Lung (tissue), 12 donors: ENCODE data around the gene PCSK5. TPM values are rescaled to one million over a fixed set of nuclear protein-coding genes. Genes with fewer than 3 reads are reported as not detected.

Source experiments
- ATAC-seq: fragments of 200-7000 bp; cut with Tn5 transposase; one replicate; pipeline ENCODE4 v1.9.1; 2020; ENCODE audit warnings: moderate number of reproducible peaks; ENCODE audit not compliant: insufficient read depth, low FRiP score
- DNase-seq, 3 donors: peaks; one replicate each; pipeline ENCODE4 v3.0.0-alpha.2; 2013 to 2017
- H3K27ac ChIP-seq, 2 donors: one replicate each; pipeline ENCODE4 v1.5.1; 2013; ENCODE audit warnings: mild to moderate bottlenecking in 2 of 2, moderate library complexity in 2 of 2, control low read depth in 1 of 2, inconsistent platforms in 1 of 2, low read depth in 1 of 2, low read length in 1 of 2
- H3K27me3 ChIP-seq, 3 donors: one replicate each; pipeline ENCODE4 v1.5.1; 2013; ENCODE audit warnings: low read length in 2 of 3; ENCODE audit not compliant: control insufficient read depth in 3 of 3, insufficient read depth in 3 of 3
- H3K36me3 ChIP-seq, 4 donors: one replicate each; pipeline ENCODE4 v1.5.1; 2013; ENCODE audit warnings: low read length in 4 of 4, mild to moderate bottlenecking in 1 of 4, moderate library complexity in 1 of 4; ENCODE audit not compliant: control insufficient read depth in 4 of 4, insufficient read depth in 4 of 4
- H3K4me1 ChIP-seq, 5 donors: one replicate each; pipeline ENCODE4 v1.5.1; 2013; ENCODE audit warnings: low read length in 5 of 5, mild to moderate bottlenecking in 2 of 5, moderate library complexity in 1 of 5; ENCODE audit not compliant: control insufficient read depth in 5 of 5, insufficient read depth in 5 of 5
- H3K4me3 ChIP-seq: one replicate; pipeline ENCODE4 v1.5.1; 2013; ENCODE audit warnings: mild to moderate bottlenecking, control low read depth, moderate library complexity
- H3K9ac ChIP-seq, 2 donors: one replicate each; pipeline ENCODE4 v1.5.1; 2013; ENCODE audit warnings: low read length in 2 of 2, control low read depth in 1 of 2; ENCODE audit not compliant: insufficient read depth in 1 of 2
- H3K9me3 ChIP-seq, 4 donors: one replicate each; pipeline ENCODE4 v1.5.1; 2013; ENCODE audit warnings: low read length in 3 of 4, mild to moderate bottlenecking in 1 of 4, moderate library complexity in 1 of 4; ENCODE audit not compliant: control insufficient read depth in 4 of 4, insufficient read depth in 3 of 4
- WGBS, 2 donors: extraction: QIAGEN DNeasy Blood & Tissue Kit; methylation state at CpG; one replicate each; pipeline ENCODE4 v1.1.7; 2013; 5-methylcytosine and 5-hydroxymethylcytosine counted together
- polyA plus RNA-seq, 2 donors: library from polyadenylated mRNA; stranded (reverse); fragments of 200-250 nt; gene quantifications; one replicate each; pipeline ENCODE4 v1.2.1, GENCODE V29; 2013
- total RNA-seq, 2 donors: library from RNA; depleted of rRNA in 1 of 2; stranded (reverse); fragments of >200 nt in 1 of 2; gene quantifications; one replicate each; pipeline ENCODE4 v1.2.1, GENCODE V29; 2014 to 2021
- TF ChIP-seq, protein P1 (sequence below): IDR thresholded peaks from 2 replicates; pipeline ENCODE4 v1.5.1; 2012; ENCODE audit warnings: mild to moderate bottlenecking; ENCODE audit errors: control extremely low read depth, extremely low read depth
- donor health status: control.
- donor health status: control.
- donor health status: Bipolar disorder and iron deficiency.
- donor health status: healthy.
- donor health status: DM: yes; HTN: yes; CAD: no.

The PCSK5 gene
- total and polyA plus RNA-seq, 4 donors: 1.9 to 28.2 (median 13.6) TPM

DNA sequence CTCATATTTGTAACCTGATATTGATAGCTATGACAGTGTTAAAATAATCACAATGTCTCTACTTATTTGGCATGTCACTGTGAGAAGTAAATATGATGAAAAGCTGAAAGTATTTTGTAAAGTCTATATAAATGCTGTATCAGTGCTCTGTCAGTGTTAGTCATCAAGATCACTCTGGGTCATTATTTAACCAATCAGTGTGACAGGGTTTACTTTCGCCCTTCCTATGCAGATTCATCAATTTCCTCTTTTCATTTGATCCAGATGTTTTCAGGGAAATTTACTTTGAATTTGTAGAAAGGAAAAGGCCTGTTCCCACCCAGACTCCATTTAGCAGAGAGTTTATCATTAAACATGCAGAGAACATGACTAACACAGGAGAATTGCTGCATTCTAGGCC, 9.9 kb upstream of the PCSK5 start:
- 72 to 89% methylated on average over 1 of the region's 1 CpG for WGBS, 2 donors
- Histone ChIP-seq H3K27ac (no peak overlapping the region), H3K9me3 (no peaks in the 10 kb centered on the region), H3K27me3 (no peaks in the 10 kb centered on the region), H3K4me1 (no peaks in the 10 kb centered on the region), H3K4me3 (no peak overlapping the region), H3K9ac (no peak overlapping the region), H3K36me3 (no peaks in the 10 kb centered on the region)
- DNase-seq (no peak), ATAC-seq (no peak)
- TF ChIP-seq, protein P1, sequence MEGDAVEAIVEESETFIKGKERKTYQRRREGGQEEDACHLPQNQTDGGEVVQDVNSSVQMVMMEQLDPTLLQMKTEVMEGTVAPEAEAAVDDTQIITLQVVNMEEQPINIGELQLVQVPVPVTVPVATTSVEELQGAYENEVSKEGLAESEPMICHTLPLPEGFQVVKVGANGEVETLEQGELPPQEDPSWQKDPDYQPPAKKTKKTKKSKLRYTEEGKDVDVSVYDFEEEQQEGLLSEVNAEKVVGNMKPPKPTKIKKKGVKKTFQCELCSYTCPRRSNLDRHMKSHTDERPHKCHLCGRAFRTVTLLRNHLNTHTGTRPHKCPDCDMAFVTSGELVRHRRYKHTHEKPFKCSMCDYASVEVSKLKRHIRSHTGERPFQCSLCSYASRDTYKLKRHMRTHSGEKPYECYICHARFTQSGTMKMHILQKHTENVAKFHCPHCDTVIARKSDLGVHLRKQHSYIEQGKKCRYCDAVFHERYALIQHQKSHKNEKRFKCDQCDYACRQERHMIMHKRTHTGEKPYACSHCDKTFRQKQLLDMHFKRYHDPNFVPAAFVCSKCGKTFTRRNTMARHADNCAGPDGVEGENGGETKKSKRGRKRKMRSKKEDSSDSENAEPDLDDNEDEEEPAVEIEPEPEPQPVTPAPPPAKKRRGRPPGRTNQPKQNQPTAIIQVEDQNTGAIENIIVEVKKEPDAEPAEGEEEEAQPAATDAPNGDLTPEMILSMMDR: no peak

- DNase-seq (peak in 1 of 3 donors; percentile 27), ATAC-seq (no peak)
- 93 to 98% methylated on average over 1 of the region's 1 CpG for WGBS, 2 donors
- Histone ChIP-seq H3K36me3 (no peaks in the 10 kb centered on the region), H3K9ac (no peak overlapping the region), H3K4me1 (no peaks in the 10 kb centered on the region), H3K9me3 (no peaks in the 10 kb centered on the region), H3K27ac (no peak overlapping the region), H3K27me3 (no peaks in the 10 kb centered on the region), H3K4me3 (no peak overlapping the region)
- TF ChIP-seq, protein P1: no peak
Observed at GRCh38 chr9:75881761-75882160, 8.7 kb upstream of the PCSK5 start.

- Histone ChIP-seq H3K27ac (no peak overlapping the region), H3K36me3 (no peaks in the 10 kb centered on the region), H3K9ac (no peak overlapping the region), H3K9me3 (no peaks in the 10 kb centered on the region), H3K4me1 (peaks cover 0 to 5% (median 2%) of the 10 kb centered on the region in 5 donors), H3K27me3 (no peaks in the 10 kb centered on the region), H3K4me3 (no peak overlapping the region)
- DNase-seq (no peak), ATAC-seq (no peak)
- TF ChIP-seq, protein P1: no peak
- WGBS, 2 donors: 76 to 92% methylated on average over 5 of the region's 5 CpGs
Observed at GRCh38 chr9:75885652-75886051, 4.8 kb upstream of the PCSK5 start.

DNA sequence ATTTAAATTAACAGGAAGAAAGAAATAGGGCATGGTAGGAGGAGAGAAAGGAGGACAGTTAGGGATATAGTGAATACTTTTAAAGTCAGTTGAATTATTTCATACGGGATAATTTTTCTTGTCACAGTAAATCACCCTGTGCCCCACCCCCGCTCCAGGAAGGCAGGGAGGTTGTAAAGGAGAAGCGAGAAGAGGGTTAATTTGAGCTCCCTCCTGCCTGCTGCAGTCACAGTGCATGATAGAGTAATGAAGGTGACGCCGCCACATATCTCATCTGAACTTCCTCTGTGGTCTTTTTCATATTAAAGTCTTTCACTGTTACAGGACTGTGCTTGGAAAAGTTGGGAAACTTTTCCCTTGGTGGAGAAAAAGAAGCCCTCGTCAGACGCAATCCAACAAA, 896 bp upstream of the PCSK5 start:
- WGBS, 2 donors: 2 to 4% methylated on average over 7 of the region's 7 CpGs
- Histone ChIP-seq H3K36me3 (no peaks in the 10 kb centered on the region), H3K27me3 (peaks cover 0 to 6% (median 0%) of the 10 kb centered on the region in 3 donors), H3K27ac (peak overlapping the region; percentile 52 to 58), H3K9ac (peak overlapping the region; percentile 65 to 95), H3K4me1 (peaks cover 0 to 16% (median 5%) of the 10 kb centered on the region in 5 donors), H3K4me3 (peak overlapping the region; percentile 10), H3K9me3 (no peaks in the 10 kb centered on the region)
- ATAC-seq (no peak), DNase-seq (peak in 1 of 3 donors; percentile 14)
- TF ChIP-seq, protein P1: no peak
